KBM-7 (cell line): ENCODE measurements around the gene PIGO.
A peak's percentile ranks its signal among the peaks of the same experiment; 100 is the strongest.

ENCODE experiments used
- DNase-seq: peaks from one replicate; pipeline ENCODE4 v3.0.0-alpha.2; 2015
- in situ Hi-C: fragments of 300-500 bp; cut with MboI; formaldehyde crosslinking; loops from 2 replicates; pipeline ENCODE4 v1.14.3; 2020; ENCODE audit warnings: low sequenced_read_pairs, low pct_unique_long_range_greater_than_20kb, mixed read lengths

PIGO gene

GRCh38 chr9:35108461-35108860 lies 12.1 kb upstream of the PIGO start:
- no peak for DNase-seq
- in situ Hi-C loops: loop anchor here (25.0 kb wide), 1 partner anchor 354 kb away; no protein-coding TSS in a partner anchor

DNA sequence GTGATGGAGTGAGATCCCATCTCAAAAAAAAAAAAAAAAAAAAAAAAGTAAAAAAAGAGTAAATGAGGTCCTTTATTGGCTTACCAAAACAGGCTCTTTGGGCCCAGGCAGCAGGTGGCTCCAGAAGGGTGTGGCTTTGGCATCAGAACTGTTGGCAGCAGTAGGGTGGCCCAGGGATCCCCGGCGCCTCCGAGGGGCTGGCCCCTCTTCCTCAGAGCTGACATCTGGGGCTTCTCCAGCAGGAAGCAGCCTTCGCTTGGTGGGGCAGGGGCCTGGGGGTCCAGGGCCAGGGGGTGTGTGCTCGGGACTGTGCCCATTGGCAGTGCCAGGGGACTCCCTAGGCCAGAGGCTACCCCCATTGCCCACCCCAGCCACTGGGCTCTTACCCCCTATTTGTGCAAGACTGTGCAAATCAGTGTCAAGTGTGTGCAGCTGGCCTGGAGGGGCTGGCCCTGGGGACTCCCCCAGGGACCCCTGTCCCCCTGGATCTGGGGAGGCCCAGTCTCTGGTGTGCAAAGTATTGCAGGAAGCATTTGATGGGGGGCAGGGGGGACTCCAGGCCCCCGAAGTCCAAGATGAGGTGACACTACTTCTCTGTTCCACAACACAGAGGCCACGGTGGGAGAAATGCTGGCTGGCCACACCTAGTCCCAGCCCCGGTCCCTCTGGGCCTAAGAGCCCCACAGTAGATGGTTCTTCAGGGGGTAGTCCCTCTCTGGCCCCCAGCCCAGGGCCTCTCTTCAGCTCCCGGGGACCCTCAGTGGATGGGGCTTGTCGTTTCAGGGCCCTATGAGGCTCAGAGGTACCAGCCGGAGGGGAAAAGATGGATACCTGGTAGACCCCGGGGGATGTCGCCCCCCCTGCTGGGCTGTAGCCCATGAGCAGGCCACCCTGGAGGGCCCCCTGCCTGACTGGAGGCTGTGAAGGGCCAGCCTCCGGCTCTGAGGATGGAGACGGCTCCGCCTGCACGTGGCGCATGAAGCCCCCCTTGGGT lies 11.2 kb upstream of the PIGO start:
- no peak for DNase-seq
- in situ Hi-C loops: loop anchor here (25.0 kb wide), 1 partner anchor 355 kb away; no protein-coding TSS in a partner anchor

DNA sequence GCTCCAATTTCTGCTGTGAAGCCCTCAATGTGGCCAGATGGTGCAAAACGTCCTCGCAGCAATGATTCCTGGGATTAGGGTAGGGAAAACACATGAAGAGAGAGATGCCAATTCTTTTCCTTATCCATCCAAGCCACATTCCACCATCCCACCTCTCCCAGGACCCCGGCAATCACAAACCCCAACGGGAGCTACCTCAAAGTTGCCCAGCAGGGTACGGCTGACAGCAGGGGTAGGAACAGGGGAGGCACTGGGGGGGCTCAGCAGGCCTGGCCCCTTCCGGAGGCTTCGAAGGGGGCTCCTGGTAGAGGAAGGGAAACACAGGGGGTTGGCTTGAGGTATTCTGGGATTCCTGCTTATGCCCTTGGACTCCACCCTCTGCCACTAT lies 9.9 kb upstream of the PIGO start:
- in situ Hi-C loops: loop anchor here (25.0 kb wide), 1 partner anchor 356 kb away; no protein-coding TSS in a partner anchor

DNA sequence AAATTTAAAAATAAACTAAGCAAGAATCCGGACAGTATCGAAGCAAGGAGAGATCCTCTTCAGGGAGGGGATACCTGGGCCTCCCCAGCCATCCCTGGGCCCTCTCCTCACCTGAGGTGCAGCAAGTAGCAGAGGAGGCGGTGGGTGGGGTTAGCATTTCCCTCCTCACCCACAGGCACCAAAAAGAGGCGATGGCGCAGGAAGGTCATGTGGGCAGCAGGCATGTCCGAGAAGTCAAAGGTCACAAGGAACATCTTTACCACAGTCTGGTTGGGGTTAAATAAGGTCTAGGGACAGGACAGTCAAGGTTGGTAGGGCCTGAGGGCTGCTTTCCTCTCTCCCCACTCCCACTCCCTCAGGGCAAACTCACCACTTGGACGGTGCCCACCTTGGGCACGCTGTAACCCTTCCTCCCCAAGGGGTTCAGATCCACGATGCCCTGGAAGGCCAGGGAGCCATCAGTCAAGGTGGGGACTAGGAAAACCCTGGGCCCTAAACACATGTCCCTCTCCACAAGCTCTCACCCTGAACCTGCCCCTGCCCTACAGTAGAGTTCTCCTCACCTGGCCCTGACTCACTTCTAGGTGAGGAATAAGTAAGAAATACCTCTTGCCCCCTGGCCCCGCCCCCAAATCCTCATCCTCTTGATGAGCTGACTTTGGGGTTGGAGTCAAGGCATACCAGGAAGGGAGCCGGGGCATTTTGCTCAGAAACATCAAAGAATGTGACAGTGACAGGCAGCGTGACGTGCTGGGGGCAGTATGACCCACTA lies 9.4 kb upstream of the PIGO start:
- no peak for DNase-seq
- in situ Hi-C loops: loop anchor here (25.0 kb wide), 1 partner anchor 357 kb away; no protein-coding TSS in a partner anchor

More for the DNA sequence above, 9.9 kb upstream of the PIGO start:
- DNase-seq: no peak

DNA sequence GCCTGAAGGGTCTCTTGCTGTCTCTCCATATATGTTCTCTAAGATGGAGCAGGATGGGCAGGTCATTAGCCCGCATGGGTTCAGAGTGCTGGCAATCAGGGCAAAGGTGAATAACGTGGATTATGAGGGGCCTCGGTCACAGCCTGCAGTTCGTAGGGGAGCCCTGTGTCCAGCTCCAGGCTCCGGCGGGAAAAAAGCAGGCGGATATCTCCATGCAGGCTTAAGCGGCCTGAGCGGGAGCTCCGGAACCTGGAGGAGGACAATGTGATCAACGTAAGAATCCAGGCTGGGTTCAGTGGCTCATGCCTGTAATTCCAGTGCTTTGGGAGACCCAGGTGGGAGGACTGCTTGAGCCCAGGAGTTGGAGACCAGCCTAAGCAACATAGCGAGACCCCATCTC lies 8.7 kb upstream of the PIGO start:
- no peak for DNase-seq
- in situ Hi-C loops: loop anchor here (25.0 kb wide), 1 partner anchor 357 kb away; no protein-coding TSS in a partner anchor

- no peak for DNase-seq
- in situ Hi-C loops: loop anchor here (25.0 kb wide), 1 partner anchor 358 kb away; no protein-coding TSS in a partner anchor
Measured at GRCh38 chr9:35104586-35104985, 8.2 kb upstream of the PIGO start.

DNA sequence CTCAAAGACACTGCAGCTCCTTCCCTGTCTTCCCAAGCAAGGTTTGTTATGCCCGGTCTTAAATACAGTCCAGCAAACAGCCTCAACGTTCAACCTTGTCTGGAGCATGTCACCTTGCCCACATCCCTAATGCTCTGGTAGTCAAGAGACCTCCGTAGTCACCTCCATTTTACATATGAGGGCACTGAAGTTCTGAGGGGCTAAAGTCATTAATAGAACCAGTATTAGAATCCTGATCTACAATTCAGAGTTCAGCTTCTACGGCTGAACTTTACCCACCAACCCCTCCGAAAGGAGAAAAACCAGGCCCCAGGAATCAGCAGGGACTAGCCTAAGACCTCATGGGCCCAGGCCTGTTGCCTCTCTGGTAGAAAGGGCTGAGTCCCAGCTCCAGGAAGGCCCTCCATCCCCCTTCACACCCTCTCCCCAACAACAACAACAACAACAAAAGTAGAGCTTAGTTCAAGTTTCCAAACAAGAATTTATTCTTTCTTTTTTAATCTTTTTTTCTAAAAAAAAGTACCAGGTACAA lies 7.3 kb upstream of the PIGO start:
- in situ Hi-C loops: loop anchor here (25.0 kb wide), 1 partner anchor 359 kb away; no protein-coding TSS in a partner anchor
- no peak for DNase-seq

- in situ Hi-C loops: loop anchor here (25.0 kb wide), 1 partner anchor 359 kb away; no protein-coding TSS in a partner anchor
- DNase-seq: peak; percentile 96
Measured at GRCh38 chr9:35102769-35103659, 6.6 kb upstream of the PIGO start, which contains the start of gene STOML2. Gene STOML2, minus strand, starts transcription at chr9:35103131. Its CDS starts 37 bp downstream, at chr9:35103094.

DNA sequence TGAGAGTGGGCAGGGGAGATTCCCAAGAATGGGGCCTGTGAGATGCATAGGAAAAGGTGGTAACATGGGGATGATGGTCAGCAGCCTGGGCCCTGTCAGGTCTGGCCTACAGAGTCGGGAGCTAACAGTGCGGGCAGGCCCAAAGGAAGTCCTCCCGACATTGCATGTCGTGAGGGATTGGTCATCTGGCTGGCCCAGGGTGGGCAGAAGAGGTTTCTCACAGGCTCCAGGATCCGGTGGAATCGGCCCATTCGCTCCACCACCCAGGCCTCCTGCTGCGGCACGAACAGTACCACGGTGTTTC lies 6.0 kb upstream of the PIGO start:
- in situ Hi-C loops: loop anchor here (25.0 kb wide), 1 partner anchor 360 kb away; no protein-coding TSS in a partner anchor
- DNase-seq: no peak

DNA sequence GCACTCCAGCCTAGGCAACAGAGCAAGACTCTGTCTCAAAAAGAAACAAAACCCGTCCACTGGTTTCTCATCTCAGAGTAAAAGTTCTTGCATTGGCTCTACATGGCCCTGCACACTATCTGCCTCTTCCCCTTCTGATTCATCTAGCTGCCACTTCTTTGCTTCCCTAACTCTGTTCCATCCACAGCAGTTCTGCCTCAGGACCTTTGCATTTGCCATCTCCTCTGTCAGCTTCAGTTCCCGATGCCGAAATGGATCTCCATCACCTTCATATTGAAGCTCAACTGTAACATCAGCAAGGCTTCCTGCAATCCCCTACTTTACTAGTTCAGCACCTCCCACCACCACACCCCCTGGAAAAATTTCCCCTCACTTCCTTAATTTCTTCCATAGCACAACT lies 1.2 kb upstream of the PIGO start:
- in situ Hi-C loops: no loop called here
- DNase-seq: no peak

- no peak for DNase-seq
- in situ Hi-C loops: no loop called here
Measured at GRCh38 chr9:35091536-35091935, 4.9 kb downstream of the PIGO start.

- no peak for DNase-seq
- in situ Hi-C loops: no loop called here
Measured at GRCh38 chr9:35089434-35089833, 7.0 kb downstream of the PIGO start.

DNA sequence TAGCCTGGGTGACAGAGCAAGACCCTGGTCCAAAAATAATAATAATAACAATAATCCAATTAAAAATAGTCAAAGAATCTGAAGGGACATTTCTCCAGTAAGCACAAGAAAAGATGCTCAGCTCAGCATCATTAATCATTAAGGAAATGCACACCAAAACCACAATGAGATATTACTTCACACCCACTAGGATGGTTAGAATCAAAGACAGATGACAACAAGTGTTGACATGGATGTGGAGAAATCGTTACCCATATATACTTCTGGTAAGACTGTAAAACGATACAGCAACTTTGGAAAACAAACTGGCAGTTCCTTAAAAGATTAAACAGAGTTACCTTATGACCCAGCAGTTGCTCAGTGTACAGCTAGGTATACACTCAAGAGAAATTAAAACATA lies 11.3 kb downstream of the PIGO start:
- in situ Hi-C loops: no loop called here
- DNase-seq: no peak

- DNase-seq: peak; percentile 94
- in situ Hi-C loops: no loop called here
Measured at GRCh38 chr9:35079426-35080341, 16.7 kb downstream of the PIGO start, which contains the start of gene FANCG. Gene FANCG, minus strand, starts transcription at chr9:35079942. Its CDS starts 418 bp downstream, at chr9:35079524.

DNA sequence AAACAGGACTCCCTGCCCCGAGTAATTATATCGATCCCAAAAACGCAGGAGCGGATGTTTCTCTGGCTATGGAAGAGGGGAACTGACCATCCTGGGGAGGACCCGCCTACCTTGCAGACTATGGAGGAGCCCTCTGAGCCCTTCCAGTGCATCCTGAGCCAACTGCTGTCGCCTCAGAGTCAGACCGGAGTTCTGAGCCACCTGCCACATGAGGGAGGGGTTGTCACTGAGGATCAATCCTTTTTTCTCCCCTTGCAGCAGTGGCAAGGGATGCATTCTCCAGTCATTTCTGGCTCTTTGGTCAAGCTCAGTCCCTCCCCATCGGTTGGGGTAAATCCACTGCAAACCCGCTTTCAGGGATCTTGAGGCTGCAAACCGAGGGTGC lies 17.4 kb downstream of the PIGO start:
- no peak for DNase-seq
- in situ Hi-C loops: no loop called here

GRCh38 chr9:35078066-35078465 lies 18.3 kb downstream of the PIGO start:
- no peak for DNase-seq
- in situ Hi-C loops: no loop called here

- in situ Hi-C loops: no loop called here
- DNase-seq: no peak
Measured at GRCh38 chr9:35076848-35077247, 19.5 kb downstream of the PIGO start.
